ENCODE results near the gene NPW.

- TF ChIP-seq POLR2AphosphoS5 (IDR thresholded peaks at IDR 0.05; ENCODE audit: control insufficient read depth, insufficient read depth, low read depth, low read length) = no peak
- TF ChIP-seq ZZZ3 (IDR thresholded peaks at IDR 0.05) = no peak
- TF ChIP-seq ZNF398 (CRISPR knock-in tag; IDR thresholded peaks at IDR 0.05) = no peak
Observed at GRCh38 chr16:2026461-2027023, 7.0 kb downstream of the NPW start, which contains the start of gene NHERF2.

Measured in K562 (cell line).